H1 (cell line): Measurements from ENCODE around the gene RIIAD1. TPM values are rescaled to one million over a fixed set of nuclear protein-coding genes. Genes with fewer than 3 reads are reported as not detected.

Source experiments
- CBX5 ChIP-seq: fragments of 300-800, 300-1000 bp; sonication (generic); IDR thresholded peaks from 2 replicates; pipeline ENCODE4 v1.7.1; 2016; ENCODE audit warnings: antibody characterized with exemption, low read length, low read depth
- KDM5A ChIP-seq: fragments of 200-600 bp; IDR thresholded peaks from 2 replicates; pipeline ENCODE4 v1.7.1; 2012; ENCODE audit warnings: mild to moderate bottlenecking, low read length, inconsistent platforms, mixed read lengths
- NRF1 ChIP-seq: IDR thresholded peaks from 2 replicates; pipeline ENCODE4 v1.6.1; 2011; ENCODE audit warnings: mild to moderate bottlenecking, low read depth, low read length, improper control_type of control experiment
- TBP ChIP-seq: IDR thresholded peaks from 2 replicates; pipeline ENCODE4 v1.6.1; 2011; ENCODE audit warnings: low read depth, low read length, improper control_type of control experiment
- TCF12 ChIP-seq: IDR thresholded peaks from 2 replicates; pipeline ENCODE4 v1.6.1; 2011; ENCODE audit warnings: low read depth, mild to moderate bottlenecking, low read length
- polyA plus RNA-seq, 7 experiments: library from polyadenylated mRNA; depleted of rRNA in 3 of 7; stranded (reverse) in 5 of 7; unstranded in 2 of 7; fragments of >200 nt in 5 of 7; fragments of 200-250 nt in 2 of 7; gene quantifications; 1 replicate in 5 of 7; 2 replicates in 1 of 7; 4 replicates in 1 of 7; pipeline versions ENCODE4 v1.2.1 to v1.2.3, GENCODE V29; 2011 to 2013; ENCODE audit warnings: missing spikeins in 2 of 7, mixed read lengths in 2 of 7
- total RNA-seq: library from RNA; stranded (reverse); fragmentation: NEBNext Ultra II Directional; extraction: Animal tissue kit (Norgen Biotek cat#: 25700); gene quantifications from 2 replicates; pipeline ENCODE4 v1.2.1, GENCODE V29; 2021
- TF ChIP-seq, protein P1 (sequence below): IDR thresholded peaks from 2 replicates; pipeline ENCODE4 v1.6.1; 2012; ENCODE audit warnings: inconsistent platforms

RIIAD1 gene
- total and polyA plus RNA-seq, 2 of the 8 experiments (the other 6 are each of a cell fraction or from before 2014, with no cell fraction given), result not detected

DNA sequence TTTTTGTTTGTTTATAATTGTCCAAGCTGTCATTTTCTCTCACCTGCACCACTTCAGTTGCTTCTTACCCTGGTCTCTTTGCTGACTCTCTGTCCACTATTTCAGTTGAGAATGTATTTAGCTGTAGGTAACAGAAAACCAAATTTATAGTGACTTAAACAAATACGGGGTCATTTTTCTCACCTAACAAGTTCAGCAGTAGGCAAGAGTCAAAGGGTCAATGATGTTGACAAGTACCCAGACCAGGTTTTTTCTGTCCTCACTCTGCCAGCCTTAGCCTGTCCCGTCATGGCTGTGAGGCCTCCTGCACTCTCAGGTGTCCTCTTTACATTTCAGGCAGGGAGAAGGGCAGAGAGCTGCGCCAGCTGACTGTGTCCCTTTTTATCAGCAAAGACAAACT is 11.8 kb downstream of the RIIAD1 start (continued):
- TF ChIP-seq, protein P1, sequence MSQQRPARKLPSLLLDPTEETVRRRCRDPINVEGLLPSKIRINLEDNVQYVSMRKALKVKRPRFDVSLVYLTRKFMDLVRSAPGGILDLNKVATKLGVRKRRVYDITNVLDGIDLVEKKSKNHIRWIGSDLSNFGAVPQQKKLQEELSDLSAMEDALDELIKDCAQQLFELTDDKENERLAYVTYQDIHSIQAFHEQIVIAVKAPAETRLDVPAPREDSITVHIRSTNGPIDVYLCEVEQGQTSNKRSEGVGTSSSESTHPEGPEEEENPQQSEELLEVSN, result no peak
- no peak for TF ChIP-seq TBP
- TF ChIP-seq NRF1, result no peak
- TF ChIP-seq CBX5, result no peak
- TF ChIP-seq KDM5A, result no peak
- no peak for TF ChIP-seq TCF12
